B cell (primary cell): ENCODE results near the gene TMEM254.

Experiments
- EZH2 ChIP-seq: IDR thresholded peaks from 2 replicates; pipeline ENCODE4 v1.6.1; 2012; ENCODE audit warnings: borderline replicate concordance, low read depth, mild to moderate bottlenecking, moderate library complexity, low read length; ENCODE audit not compliant: insufficient read depth, poor library complexity, severe bottlenecking
- TF ChIP-seq, protein P1 (sequence below): fragments of 200-600 bp; IDR thresholded peaks from one replicate; pipeline ENCODE4 v1.8.0; 2022; ENCODE audit warnings: antibody characterized with exemption, mild to moderate bottlenecking

GRCh38 chr10:80110986-80111385 is 32.5 kb downstream of the TMEM254 start:
- TF ChIP-seq, protein P1, sequence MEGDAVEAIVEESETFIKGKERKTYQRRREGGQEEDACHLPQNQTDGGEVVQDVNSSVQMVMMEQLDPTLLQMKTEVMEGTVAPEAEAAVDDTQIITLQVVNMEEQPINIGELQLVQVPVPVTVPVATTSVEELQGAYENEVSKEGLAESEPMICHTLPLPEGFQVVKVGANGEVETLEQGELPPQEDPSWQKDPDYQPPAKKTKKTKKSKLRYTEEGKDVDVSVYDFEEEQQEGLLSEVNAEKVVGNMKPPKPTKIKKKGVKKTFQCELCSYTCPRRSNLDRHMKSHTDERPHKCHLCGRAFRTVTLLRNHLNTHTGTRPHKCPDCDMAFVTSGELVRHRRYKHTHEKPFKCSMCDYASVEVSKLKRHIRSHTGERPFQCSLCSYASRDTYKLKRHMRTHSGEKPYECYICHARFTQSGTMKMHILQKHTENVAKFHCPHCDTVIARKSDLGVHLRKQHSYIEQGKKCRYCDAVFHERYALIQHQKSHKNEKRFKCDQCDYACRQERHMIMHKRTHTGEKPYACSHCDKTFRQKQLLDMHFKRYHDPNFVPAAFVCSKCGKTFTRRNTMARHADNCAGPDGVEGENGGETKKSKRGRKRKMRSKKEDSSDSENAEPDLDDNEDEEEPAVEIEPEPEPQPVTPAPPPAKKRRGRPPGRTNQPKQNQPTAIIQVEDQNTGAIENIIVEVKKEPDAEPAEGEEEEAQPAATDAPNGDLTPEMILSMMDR, result no peak
- TF ChIP-seq EZH2, result no peak
